MM.1S (cell line): Measurements from ENCODE around the gene S100A9.

Experiments used
- CTCF ChIP-seq: fragments of 300-600 bp; sonication (generic); IDR thresholded peaks from 2 replicates; pipeline ENCODE4 v1.5.1; 2016; ENCODE audit warnings: antibody characterized with exemption, low read length, mixed read lengths
- EZH2phosphoT487 ChIP-seq: fragments of 300-600 bp; sonication (generic); IDR thresholded peaks from 2 replicates; pipeline ENCODE4 v1.6.1; 2018; ENCODE audit warnings: antibody characterized with exemption, low read length

GRCh38 chr1:153360592-153361479, 3.2 kb downstream of the S100A9 start:
- TF ChIP-seq CTCF (no peak), EZH2phosphoT487 (no peak)
